ENCODE data around the gene SH3RF3.

SH3RF3 gene

DNA sequence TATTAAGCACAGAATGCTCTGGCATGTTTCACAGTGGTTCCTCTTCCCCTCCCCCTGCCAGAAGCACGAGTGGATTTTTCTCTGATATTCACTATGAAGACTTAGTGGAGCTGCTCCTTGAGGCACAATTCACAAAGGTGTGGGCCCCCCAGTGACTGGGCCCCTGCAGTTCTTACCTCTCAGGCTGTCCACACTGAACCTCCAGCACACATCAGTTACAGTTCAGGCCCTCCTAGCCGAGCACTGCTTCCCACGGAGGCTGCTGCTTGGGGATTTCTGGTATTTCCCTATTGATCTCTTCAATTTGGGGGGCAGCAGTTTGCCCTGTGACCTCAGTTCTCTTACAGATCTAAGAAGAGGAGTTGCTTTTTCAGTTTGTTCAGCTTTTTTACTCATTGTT, 236.1 kb downstream of the SH3RF3 start:
- DNase-seq: no peak

DNA sequence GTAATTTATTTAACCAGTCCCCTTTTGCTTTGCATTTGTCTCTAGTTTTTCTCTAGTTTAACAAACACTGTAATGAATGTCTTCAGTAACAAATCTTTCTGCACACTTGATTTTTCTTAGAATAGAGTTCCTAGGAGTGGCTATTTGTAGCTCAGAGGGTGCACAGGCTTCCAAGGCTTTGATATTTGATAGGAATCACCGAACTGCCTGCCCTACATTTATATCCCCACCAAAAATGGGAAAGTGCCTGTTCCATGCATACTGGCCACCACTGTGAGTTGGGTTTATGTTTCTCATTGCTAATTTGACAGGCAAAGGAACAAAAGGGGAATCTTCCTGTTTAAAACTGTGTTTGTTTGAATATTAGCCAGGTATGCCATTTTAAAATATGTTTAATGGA, 238.7 kb downstream of the SH3RF3 start:
- no peak for DNase-seq

GRCh38 chr2:109368798-109369197, 239.8 kb downstream of the SH3RF3 start:
- DNase-seq: no peak

GRCh38 chr2:109369671-109370191, 240.7 kb downstream of the SH3RF3 start:
- no peak for DNase-seq

- DNase-seq: no peak
These were observed 241.5 kb downstream of the SH3RF3 start for GRCh38 chr2:109370399-109371035.

GRCh38 chr2:109371481-109372170, 242.6 kb downstream of the SH3RF3 start:
- no peak for DNase-seq

DNA sequence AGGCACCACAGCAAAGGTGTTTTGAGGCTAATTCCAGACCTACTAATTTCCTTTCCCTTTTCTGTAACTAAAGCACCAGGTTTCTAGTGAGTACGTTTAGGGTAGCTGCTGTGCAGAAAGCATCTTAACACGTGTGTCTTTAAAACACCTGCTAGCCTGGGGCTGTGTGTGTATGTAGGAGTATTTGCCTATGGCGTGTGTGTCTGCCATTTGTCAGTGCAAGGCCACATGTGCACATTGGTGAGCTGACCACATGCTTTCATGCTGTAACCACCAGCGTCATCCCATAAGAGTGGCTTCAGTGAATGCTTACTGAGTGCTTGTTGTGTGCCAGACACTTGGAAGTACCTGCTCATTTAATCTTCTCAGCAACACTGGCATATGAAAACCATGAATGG, 243.2 kb downstream of the SH3RF3 start:
- DNase-seq: no peak

DNA sequence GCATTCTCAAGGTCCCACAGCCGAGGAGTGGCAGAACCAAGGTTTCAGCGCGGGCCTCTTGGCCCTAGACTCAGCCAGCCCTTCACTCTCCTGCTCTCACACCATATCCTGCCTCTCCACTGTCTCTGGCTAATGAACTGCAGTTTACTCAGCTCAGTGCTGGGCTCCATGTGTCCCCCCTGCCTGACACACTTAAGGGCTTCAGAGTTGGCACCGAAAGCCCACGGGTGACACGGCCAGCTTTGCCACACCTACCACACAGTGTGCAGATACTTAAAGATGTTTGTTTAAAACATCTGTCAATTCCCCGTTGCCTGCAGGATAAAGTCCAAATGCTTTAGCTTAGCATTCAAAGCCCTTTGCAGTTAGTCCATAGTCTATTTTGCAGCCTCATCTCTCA, 243.6 kb downstream of the SH3RF3 start:
- DNase-seq: no peak

- DNase-seq: no peak
These were observed 245.0 kb downstream of the SH3RF3 start for GRCh38 chr2:109373791-109374547.

DNA sequence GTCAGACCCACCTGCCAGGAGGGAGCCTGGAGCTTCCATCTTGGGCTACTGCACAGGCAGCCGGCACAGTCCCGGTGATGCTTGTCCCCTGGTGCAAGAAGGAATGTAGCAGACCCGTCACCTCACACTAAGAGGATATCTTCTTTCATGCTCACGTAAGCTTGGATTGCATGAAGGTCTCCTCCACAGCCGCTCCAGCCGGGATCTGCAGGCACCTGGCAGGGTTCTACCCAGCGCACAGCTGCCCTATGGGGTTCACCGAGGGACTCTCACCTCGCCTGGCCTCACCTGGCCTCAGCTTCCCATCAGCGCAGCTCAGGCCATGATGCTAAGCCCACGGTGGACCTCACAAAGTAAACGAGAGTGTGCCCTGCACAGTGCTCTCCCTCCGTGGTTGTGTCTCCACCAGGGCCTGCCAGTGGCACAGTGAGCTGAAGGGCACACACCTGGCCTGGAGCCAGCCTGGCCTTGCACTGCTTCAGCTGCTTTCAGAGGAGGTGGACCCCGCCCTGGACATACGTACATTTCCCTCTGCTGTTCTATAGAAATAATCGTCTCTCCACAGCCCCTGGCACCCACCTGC, 245.6 kb downstream of the SH3RF3 start:
- no peak for DNase-seq

GRCh38 chr2:109375131-109375561, 246.1 kb downstream of the SH3RF3 start:
- no peak for DNase-seq

GRCh38 chr2:109375656-109376055, 246.7 kb downstream of the SH3RF3 start:
- DNase-seq: no peak

DNA sequence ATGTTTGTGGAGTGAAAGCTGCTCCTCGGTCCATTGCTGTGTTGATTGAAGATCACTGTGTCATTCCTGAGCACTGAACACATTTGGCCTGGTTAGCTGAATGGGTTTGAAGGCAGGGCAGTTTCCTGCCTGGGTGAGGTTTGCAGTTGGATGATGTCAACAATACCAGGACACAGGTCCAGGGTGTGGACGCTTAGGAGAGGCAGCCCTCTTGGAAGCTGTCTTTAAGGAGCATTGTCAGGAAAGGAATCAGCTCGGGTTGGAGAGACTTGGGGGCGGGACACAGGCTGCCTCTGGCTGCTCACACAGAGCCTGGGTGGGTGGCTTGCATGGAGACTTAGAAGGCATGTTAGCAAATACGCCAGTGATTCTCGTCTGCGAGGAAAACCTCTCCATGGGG, 247.1 kb downstream of the SH3RF3 start:
- DNase-seq: no peak

- DNase-seq: no peak
These were observed 247.9 kb downstream of the SH3RF3 start for GRCh38 chr2:109376796-109377495.

GRCh38 chr2:109377976-109378375, 249.0 kb downstream of the SH3RF3 start:
- no peak for DNase-seq

- DNase-seq: no peak
These were observed 249.7 kb downstream of the SH3RF3 start for GRCh38 chr2:109378682-109379081.

DNA sequence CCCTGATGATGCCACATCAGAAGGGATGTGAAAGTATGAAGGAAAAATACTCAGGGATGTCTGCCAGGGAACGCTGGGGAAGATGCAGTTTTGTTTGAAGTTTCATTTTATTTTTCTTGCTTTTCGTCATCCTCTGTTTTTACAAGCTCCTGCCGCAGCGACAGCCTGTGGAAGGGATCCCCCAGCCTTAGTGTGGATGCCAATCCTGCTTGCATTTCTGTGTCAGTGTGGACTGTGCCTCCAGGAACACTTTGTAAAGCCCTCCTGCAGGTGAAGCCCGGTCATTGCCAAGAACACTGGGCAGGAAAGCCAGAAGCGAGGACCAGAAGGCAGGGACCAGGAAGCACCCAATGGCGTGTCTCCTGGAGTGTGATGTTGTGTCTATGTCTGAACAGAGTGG, 250.5 kb downstream of the SH3RF3 start:
- no peak for DNase-seq

DNA sequence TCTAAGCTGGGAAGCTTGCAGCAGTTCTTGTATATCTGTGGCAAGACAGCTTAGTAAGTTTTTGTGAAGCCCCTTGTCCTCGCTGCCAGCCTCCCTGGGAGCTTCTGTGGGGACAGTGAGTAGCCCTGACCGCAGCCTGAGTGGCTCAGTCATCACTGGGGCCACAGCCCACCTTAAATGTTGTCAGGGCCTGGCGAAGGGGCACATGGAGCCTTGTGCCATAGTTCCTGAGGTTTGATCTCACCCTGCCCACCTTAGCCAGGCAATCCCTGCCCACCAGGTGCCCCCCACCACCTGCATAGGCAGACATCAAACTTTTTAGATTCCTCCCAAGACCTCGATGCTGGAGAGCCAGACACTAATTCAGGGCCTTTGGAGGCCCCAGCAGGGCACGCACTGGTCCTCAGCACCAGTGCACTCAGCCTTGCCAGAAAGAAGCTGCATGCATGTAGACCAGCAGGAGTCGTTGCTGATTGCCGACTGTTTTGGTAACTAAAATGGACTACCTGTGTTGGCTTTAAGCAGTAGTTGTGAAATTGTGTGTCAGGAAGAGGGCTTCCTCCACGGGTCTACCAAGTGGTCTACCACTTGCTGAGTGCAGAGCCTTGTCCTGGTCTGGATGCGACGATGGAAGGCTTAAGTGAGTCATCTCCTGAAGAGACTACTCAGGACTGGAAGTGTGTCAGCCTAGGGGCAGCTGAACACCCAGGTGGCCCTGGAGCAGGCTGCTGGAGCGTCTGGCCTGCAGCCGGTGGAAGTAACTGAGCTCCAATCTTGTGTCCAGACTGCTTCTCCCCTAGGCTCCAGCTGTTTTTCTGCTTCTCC, 251.7 kb downstream of the SH3RF3 start:
- DNase-seq: no peak

GRCh38 chr2:109381327-109381820, 252.4 kb downstream of the SH3RF3 start:
- no peak for DNase-seq

GRCh38 chr2:109382226-109382895, 253.4 kb downstream of the SH3RF3 start:
- DNase-seq: no peak

DNA sequence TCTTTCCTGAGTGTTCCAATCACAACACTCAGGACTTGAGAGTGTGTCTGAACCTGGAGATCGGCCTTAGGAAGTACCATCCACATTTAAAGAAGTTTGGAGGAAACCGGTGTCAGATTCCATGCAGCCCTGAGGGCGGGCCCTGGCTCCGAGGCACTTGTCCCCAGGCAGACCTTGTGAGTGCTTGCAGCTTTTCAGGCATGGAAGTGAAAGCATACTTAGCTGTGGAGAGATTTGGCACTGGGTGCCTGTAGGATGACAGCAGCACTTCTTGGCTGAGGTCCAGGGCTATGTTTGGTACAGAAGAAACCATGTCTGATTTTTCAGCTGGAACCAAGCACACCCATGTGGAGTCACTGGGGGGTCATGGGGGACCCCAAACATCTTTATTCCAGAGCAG, 253.9 kb downstream of the SH3RF3 start:
- no peak for DNase-seq

Measured in NCI-H1417 treated with DMSO at 0.1 percent for 48 hours (cell line).